ENCODE data around the gene ATXN7L1.

DNA sequence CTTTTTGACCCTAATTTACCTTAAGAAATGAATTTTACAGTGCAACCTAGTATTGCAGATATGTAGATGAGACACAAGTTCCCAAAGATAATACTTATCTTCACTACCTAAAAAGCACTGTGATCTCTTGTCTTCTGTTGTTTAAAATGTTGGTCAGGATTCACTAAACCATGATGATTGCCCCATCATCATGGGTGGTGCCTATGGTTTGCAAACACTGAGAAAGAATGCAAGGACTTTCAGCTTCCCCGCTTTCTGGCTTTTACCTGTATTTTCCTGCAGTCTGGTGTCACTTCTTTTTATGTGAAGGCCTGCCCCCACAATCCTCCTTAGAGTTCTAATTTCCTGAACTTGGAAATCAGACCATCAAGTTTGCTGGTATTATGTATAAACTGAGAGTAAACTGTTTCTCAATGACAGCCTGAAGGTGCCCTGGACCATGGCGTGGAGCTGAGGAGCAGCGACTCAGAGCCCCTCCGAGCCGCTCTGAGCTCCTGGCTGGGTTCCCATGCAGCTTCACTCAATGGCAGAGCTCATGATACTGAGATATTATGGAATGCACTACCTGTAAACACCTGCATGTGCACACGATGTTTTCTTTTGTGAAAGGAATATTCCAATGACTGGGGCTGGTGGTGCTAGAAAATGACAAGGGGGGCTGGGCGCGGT, 176.7 kb downstream of the ATXN7L1 start:
- TF ChIP-seq GATA2 (IDR thresholded peaks at IDR 0.05; ENCODE audit: low read depth, low read length) (no peak), GATA3 (IDR thresholded peaks at IDR 0.05; ENCODE audit: low read depth, low read length) (no peak)

Measured in SH-SY5Y (cell line).